Transverse colon (tissue), 3 donors: ENCODE results near the gene SLC4A7.

Source experiments
- POLR2A ChIP-seq: fragments of 450-650 bp; IDR thresholded peaks from one replicate; pipeline ENCODE4 v1.6.1; 2016; ENCODE audit warnings: antibody characterized with exemption, mild to moderate bottlenecking, moderate library complexity
- TF ChIP-seq, protein P1 (sequence below), 5 experiments: fragments of 200-600 bp in 3 of 5; fragments of 450-650 bp in 2 of 5; sonication (generic) in 3 of 5; IDR thresholded peaks; 1 replicate in 2 of 5; 2 replicates in 3 of 5; pipeline ENCODE4 v1.5.1; 2016 to 2017; ENCODE audit warnings: antibody characterized with exemption in 5 of 5, inconsistent platforms in 3 of 5, mild to moderate bottlenecking in 2 of 5, moderate library complexity in 1 of 5

DNA sequence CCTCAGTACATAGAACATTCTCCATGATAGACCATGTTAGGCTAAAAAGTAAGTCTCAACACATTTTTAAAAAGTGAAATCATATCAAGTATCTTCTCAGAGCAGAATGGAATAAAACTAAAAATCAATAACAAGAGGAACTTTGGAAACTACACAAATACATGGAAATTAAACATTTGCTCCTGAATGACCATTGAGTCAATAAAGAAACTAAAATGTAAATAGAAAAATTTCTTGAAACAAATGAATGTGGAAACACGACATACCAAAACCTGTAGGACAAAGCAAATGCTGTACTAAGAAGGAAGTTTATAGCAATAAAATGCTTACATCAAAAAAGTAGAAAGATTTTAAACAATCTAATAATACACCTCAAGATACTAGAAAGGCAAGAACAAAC, 148.6 kb downstream of the SLC4A7 start:
- TF ChIP-seq POLR2A = no peak
- TF ChIP-seq, protein P1, sequence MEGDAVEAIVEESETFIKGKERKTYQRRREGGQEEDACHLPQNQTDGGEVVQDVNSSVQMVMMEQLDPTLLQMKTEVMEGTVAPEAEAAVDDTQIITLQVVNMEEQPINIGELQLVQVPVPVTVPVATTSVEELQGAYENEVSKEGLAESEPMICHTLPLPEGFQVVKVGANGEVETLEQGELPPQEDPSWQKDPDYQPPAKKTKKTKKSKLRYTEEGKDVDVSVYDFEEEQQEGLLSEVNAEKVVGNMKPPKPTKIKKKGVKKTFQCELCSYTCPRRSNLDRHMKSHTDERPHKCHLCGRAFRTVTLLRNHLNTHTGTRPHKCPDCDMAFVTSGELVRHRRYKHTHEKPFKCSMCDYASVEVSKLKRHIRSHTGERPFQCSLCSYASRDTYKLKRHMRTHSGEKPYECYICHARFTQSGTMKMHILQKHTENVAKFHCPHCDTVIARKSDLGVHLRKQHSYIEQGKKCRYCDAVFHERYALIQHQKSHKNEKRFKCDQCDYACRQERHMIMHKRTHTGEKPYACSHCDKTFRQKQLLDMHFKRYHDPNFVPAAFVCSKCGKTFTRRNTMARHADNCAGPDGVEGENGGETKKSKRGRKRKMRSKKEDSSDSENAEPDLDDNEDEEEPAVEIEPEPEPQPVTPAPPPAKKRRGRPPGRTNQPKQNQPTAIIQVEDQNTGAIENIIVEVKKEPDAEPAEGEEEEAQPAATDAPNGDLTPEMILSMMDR (IDR thresholded peaks at IDR 0.05) = no peak
